Testis (tissue), 3 donors: ENCODE results near the gene MS4A10. TPM values are rescaled to one million over a fixed set of nuclear protein-coding genes. Genes with fewer than 3 reads are reported as not detected.

Experiments used
- DNase-seq: peaks from one replicate; pipeline ENCODE4 v3.0.0-alpha.2; 2019
- H3K27ac ChIP-seq, 2 donors: fragments of 200-600 bp; sonication (generic); one replicate each; pipeline ENCODE4 v1.5.1; 2019
- H3K27me3 ChIP-seq: fragments of 200-600 bp; sonication (generic); one replicate; pipeline ENCODE4 v1.5.1; 2019
- H3K36me3 ChIP-seq: fragments of 200-600 bp; sonication (generic); one replicate; pipeline ENCODE4 v1.5.1; 2017; ENCODE audit warnings: low read depth; ENCODE audit errors: missing control alignments
- H3K4me1 ChIP-seq: fragments of 200-600 bp; sonication (generic); one replicate; pipeline ENCODE4 v1.5.1; 2019
- H3K4me3 ChIP-seq, 2 donors: fragments of 200-600 bp; sonication (generic); one replicate each; pipeline ENCODE4 v1.5.1; 2017 to 2019
- H3K9me3 ChIP-seq: fragments of 200-600 bp; sonication (generic); one replicate; pipeline ENCODE4 v1.5.1; 2017
- POLR2A ChIP-seq: fragments of 450-650 bp; IDR thresholded peaks from one replicate; pipeline ENCODE4 v1.6.1; 2017; ENCODE audit warnings: antibody characterized with exemption, mild to moderate bottlenecking, moderate library complexity
- WGBS, 2 donors: methylation state at CpG; one replicate each; pipeline ENCODE4 v1.1.5; 2018; 5-methylcytosine and 5-hydroxymethylcytosine counted together
- intact Hi-C: fragments of 100-400 bp; cut with DNase I; formaldehyde crosslinking; loops from one replicate; pipeline ENCODE4 v1.15.1; 2023; ENCODE audit warnings: low total_unique reads
- polyA plus RNA-seq: library from polyadenylated mRNA; stranded (reverse); fragments of 350-450 nt; fragmentation: Illumina TruSeq; extraction: RNeasy Lipid Tissue Mini Kit (QIAGEN cat#74804); gene quantifications from one replicate; pipeline ENCODE4 v1.2.3, GENCODE V29; 2014; ENCODE audit warnings: low read depth, low replicate concordance; ENCODE audit not compliant: insufficient read depth
- total RNA-seq, 2 donors: library from RNA; depleted of rRNA; stranded (reverse); fragments of >200 nt; gene quantifications; one replicate each; pipeline ENCODE4 v1.2.3, GENCODE V29; 2016
- TF ChIP-seq, protein P1 (sequence below), 3 experiments: fragments of 450-650 bp in 2 of 3; fragments of 200-600 bp in 1 of 3; sonication (generic) in 1 of 3; IDR thresholded peaks; one replicate each; pipeline ENCODE4 v1.5.1; 2016 to 2019; ENCODE audit warnings: antibody characterized with exemption in 3 of 3, mild to moderate bottlenecking in 2 of 3, moderate library complexity in 1 of 3

Gene MS4A10
- total and polyA plus RNA-seq, 3 donors from 2014 or later, result 0.25 TPM; not detected in 2

DNA sequence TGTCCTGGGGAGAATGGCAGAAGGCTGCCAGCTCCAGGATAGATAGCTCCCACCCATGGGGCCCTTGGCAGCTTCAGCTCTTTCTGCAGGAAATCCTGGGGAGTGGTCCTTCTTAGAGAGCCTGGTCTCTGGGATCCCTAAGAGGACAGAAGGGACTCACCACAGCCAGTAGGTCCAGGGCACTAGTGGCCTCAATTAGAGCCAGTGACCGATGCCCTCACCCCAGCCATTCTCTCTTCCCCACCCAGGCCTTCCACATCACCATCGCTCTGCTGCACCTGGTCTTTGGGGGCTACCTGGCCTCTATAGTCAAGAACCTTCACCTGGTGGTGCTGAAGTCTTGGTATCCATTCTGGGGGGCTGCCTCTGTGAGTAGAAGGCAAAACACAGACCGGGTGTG lies 5.6 kb downstream of the MS4A10 start:
- Histone ChIP-seq H3K36me3 (no peaks in the 10 kb centered on the region), H3K4me3 (no peak overlapping the region), H3K27ac (no peak overlapping the region), H3K9me3 (no peaks in the 10 kb centered on the region), H3K27me3 (no peaks in the 10 kb centered on the region), H3K4me1 (peaks cover 17% of the 10 kb centered on the region)
- 88 to 90% methylated on average over 3 of the region's 3 CpGs for WGBS, 2 donors
- no peak for TF ChIP-seq POLR2A
- TF ChIP-seq, protein P1, sequence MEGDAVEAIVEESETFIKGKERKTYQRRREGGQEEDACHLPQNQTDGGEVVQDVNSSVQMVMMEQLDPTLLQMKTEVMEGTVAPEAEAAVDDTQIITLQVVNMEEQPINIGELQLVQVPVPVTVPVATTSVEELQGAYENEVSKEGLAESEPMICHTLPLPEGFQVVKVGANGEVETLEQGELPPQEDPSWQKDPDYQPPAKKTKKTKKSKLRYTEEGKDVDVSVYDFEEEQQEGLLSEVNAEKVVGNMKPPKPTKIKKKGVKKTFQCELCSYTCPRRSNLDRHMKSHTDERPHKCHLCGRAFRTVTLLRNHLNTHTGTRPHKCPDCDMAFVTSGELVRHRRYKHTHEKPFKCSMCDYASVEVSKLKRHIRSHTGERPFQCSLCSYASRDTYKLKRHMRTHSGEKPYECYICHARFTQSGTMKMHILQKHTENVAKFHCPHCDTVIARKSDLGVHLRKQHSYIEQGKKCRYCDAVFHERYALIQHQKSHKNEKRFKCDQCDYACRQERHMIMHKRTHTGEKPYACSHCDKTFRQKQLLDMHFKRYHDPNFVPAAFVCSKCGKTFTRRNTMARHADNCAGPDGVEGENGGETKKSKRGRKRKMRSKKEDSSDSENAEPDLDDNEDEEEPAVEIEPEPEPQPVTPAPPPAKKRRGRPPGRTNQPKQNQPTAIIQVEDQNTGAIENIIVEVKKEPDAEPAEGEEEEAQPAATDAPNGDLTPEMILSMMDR (IDR thresholded peaks at IDR 0.05), result no peak
- no peak for DNase-seq
- intact Hi-C loops, result no loop called here

DNA sequence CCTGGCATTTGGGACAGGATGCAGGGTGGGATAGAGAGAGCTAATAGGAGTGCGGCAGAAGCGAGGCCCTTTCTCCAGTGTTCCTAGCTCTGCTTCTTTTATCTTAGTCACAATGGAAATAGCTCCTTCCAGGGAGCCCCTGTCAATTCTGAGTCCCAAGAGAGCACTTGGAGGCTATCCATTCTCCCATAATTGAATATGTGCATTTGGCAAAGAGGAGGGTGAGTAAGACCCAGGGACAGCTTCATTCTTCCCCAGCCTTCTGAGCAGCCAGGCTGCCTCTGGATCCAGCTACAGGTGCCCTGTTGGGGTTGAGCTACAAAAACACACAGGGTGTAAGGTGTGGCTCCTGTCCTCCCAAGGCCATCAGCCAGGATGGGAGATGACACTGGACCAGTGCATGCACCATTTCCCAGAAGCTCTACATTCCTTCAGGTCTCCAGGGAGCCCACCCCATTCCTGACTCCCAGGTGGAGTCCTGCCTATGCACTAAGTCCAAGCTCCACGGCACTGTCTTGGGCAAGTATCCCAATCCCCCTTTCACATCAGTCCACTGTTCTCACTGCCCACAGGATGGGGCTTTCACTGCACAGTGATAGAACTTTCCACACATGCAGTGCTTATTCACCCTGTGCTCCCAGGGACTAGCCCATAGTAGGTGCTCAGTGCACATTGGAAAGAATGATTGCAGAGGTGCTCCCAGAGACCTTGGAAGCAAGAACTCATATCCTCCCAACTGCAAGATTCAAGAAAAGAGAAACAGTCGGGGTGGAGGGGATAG lies 6.2 kb downstream of the MS4A10 start:
- Histone ChIP-seq H3K9me3 (no peaks in the 10 kb centered on the region), H3K36me3 (no peaks in the 10 kb centered on the region), H3K4me3 (no peak overlapping the region), H3K4me1 (peaks cover 12% of the 10 kb centered on the region), H3K27ac (no peak overlapping the region), H3K27me3 (no peaks in the 10 kb centered on the region)
- no peak for DNase-seq
- intact Hi-C loops, result no loop called here
- TF ChIP-seq, protein P1 (IDR thresholded peaks at IDR 0.05), result no peak
- no peak for TF ChIP-seq POLR2A
- 91 to 92% methylated on average over 3 to 4 of the region's 4 CpGs for WGBS, 2 donors

DNA sequence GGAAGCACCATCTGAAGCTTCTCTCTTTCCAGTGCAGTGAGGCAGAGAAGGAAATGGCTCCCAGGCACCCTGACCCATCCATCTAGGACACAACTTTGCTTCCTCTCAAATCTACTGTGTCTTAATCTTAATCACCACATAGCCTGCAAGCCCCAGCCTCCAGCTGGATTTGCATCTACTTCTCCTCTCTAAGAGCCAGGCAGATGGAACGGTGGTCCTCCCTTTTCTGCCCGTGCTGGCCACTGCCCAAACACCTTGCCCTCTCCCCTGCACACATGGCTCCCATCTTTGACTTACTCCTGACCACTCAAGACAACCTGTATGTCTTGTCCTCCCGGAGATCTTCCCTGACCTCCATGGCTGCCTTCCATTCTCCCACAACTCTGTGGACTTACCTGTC lies 7.4 kb downstream of the MS4A10 start:
- Histone ChIP-seq H3K36me3 (no peaks in the 10 kb centered on the region), H3K27ac (no peak overlapping the region)

DNA sequence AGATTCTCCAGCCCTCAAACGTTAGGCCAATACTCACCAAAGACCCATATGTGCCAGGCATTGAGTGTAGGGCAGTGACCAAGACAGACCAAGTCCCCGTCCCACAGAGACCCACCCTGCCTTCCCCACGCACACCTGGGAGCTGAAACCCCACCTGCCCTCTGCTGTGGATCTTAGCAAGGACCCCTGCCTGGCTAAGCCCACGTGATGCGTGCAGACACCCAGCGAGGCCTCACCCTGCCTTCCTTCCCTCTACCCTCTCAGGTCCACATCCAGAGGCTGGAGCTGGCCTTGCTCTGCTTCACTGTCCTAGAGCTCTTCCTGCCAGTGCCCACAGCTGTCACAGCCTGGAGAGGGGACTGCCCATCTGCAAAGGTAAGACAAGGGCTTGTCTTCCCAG lies 10.2 kb downstream of the MS4A10 start:
- no peak for TF ChIP-seq POLR2A
- TF ChIP-seq, protein P1 (IDR thresholded peaks at IDR 0.05), result no peak
- 71 to 89% methylated on average over 6 of the region's 6 CpGs for WGBS, 2 donors
- Histone ChIP-seq H3K36me3 (no peaks in the 10 kb centered on the region), H3K9me3 (no peaks in the 10 kb centered on the region), H3K27ac (no peak overlapping the region), H3K4me3 (no peak overlapping the region), H3K4me1 (no peaks in the 10 kb centered on the region), H3K27me3 (no peaks in the 10 kb centered on the region)
- no peak for DNase-seq
- intact Hi-C loops, result no loop called here

More for the DNA sequence above, 7.4 kb downstream of the MS4A10 start:
- Histone ChIP-seq H3K4me3 (no peak overlapping the region), H3K4me1 (peaks cover 1% of the 10 kb centered on the region), H3K27me3 (no peaks in the 10 kb centered on the region), H3K9me3 (no peaks in the 10 kb centered on the region)
- DNase-seq, result no peak
- intact Hi-C loops, result no loop called here
- TF ChIP-seq, protein P1 (IDR thresholded peaks at IDR 0.05), result no peak
- no peak for TF ChIP-seq POLR2A
- WGBS, 2 donors, result 92% methylated on average over 3 of the region's 3 CpGs
